GM21619 (cell line): ENCODE results near the gene STAMBP.
"Not testable (repeated sequence)": the region's sequence is repeated elsewhere in the genome, so short reads cannot be mapped to it uniquely, and the experiment has no call there.

Source experiments
- ATAC-seq: cut with Tn5 transposase; IDR thresholded peaks from one replicate; pipeline ENCODE4 v1.9.1; 2021; ENCODE audit not compliant: unreplicated experiment

STAMBP gene

GRCh38 chr2:73828818-73829570 is at the start of gene STAMBP:
Gene STAMBP, plus strand, starts transcription at chr2:73828961. Its CDS starts 1,896 bp downstream, at chr2:73830857.
- ATAC-seq = peak; percentile 76

GRCh38 chr2:73779467-73780236 is 49.1 kb upstream of the STAMBP start, which contains the start of gene DUSP11:
Gene DUSP11, minus strand, starts transcription at chr2:73780103. Its CDS starts 129 bp downstream, at chr2:73779974.
- ATAC-seq = peak; percentile 99

GRCh38 chr2:73780237-73780582 is 48.6 kb upstream of the STAMBP start:
- no peak for ATAC-seq

- ATAC-seq = not testable (repeated sequence)
Observed at GRCh38 chr2:73783402-73783801, 45.4 kb upstream of the STAMBP start.

GRCh38 chr2:73783883-73784282 is 44.9 kb upstream of the STAMBP start, which contains the start of gene C2orf78:
Gene C2orf78, plus strand, starts transcription at chr2:73784183. Its CDS starts 127 bp downstream, at chr2:73784310.
- not testable (repeated sequence) for ATAC-seq

- no peak for ATAC-seq
Observed at GRCh38 chr2:73811878-73812277, 16.9 kb upstream of the STAMBP start.

GRCh38 chr2:73812635-73813034 is 16.1 kb upstream of the STAMBP start:
- ATAC-seq = no peak

GRCh38 chr2:73818296-73818695 is 10.5 kb upstream of the STAMBP start:
- no peak for ATAC-seq

GRCh38 chr2:73821227-73821626 is 7.5 kb upstream of the STAMBP start:
- peak; percentile 75 for ATAC-seq

- ATAC-seq = no peak
Observed at GRCh38 chr2:73821669-73822068, 7.1 kb upstream of the STAMBP start.

GRCh38 chr2:73822276-73822675 is 6.5 kb upstream of the STAMBP start:
- ATAC-seq = peak; percentile 44

GRCh38 chr2:73822991-73823390 is 5.8 kb upstream of the STAMBP start:
- no peak for ATAC-seq

- ATAC-seq = no peak
Observed at GRCh38 chr2:73823416-73823815, 5.3 kb upstream of the STAMBP start.

- no peak for ATAC-seq
Observed at GRCh38 chr2:73823916-73824523, 4.7 kb upstream of the STAMBP start.

GRCh38 chr2:73825408-73825807 is 3.4 kb upstream of the STAMBP start:
- no peak for ATAC-seq

- no peak for ATAC-seq
Observed at GRCh38 chr2:73827018-73827417, 1.7 kb upstream of the STAMBP start.

GRCh38 chr2:73827660-73828388 is 937 bp upstream of the STAMBP start:
- no peak for ATAC-seq

GRCh38 chr2:73828389-73828817 is 358 bp upstream of the STAMBP start:
- ATAC-seq = no peak

GRCh38 chr2:73830871-73831401 is 2.2 kb downstream of the STAMBP start:
- no peak for ATAC-seq

- ATAC-seq = no peak
Observed at GRCh38 chr2:73832930-73833329, 4.2 kb downstream of the STAMBP start.
